NCI-H2171 treated with DMSO at 0.1 percent for 48 hours (cell line): Measurements from ENCODE around the gene WFDC5.
"Not testable (repeated sequence)": the region's sequence is repeated elsewhere in the genome, so short reads cannot be mapped to it uniquely, and the experiment has no call there.

ENCODE experiments used
- DNase-seq: peaks from one replicate; lab custom pipeline; 2025; lab: John Stamatoyannopoulos, UW

Gene WFDC5

GRCh38 chr20:45087814-45088213 lies 27.2 kb downstream of the WFDC5 start:
- no peak for DNase-seq

GRCh38 chr20:45087097-45087790 lies 27.7 kb downstream of the WFDC5 start:
- DNase-seq, result no peak

- no peak for DNase-seq
Observed at GRCh38 chr20:45085867-45086266, 29.1 kb downstream of the WFDC5 start.

- DNase-seq, result no peak
Observed at GRCh38 chr20:45085289-45085688, 29.7 kb downstream of the WFDC5 start.

- no peak for DNase-seq
Observed at GRCh38 chr20:45083127-45083526, 31.8 kb downstream of the WFDC5 start.

GRCh38 chr20:45082468-45082867 lies 32.5 kb downstream of the WFDC5 start:
- no peak for DNase-seq

GRCh38 chr20:45080867-45081624 lies 33.9 kb downstream of the WFDC5 start:
- peak; percentile 16 for DNase-seq

GRCh38 chr20:45077559-45077958 lies 37.4 kb downstream of the WFDC5 start:
- no peak for DNase-seq

- no peak for DNase-seq
Observed at GRCh38 chr20:45073221-45073620, 41.8 kb downstream of the WFDC5 start.

- DNase-seq, result no peak
Observed at GRCh38 chr20:45072066-45072465, 42.9 kb downstream of the WFDC5 start.

- DNase-seq, result no peak
Observed at GRCh38 chr20:45070932-45071632, 43.9 kb downstream of the WFDC5 start.

GRCh38 chr20:45069261-45069660 lies 45.7 kb downstream of the WFDC5 start:
- DNase-seq, result no peak

- DNase-seq, result no peak
Observed at GRCh38 chr20:45067558-45067957, 47.4 kb downstream of the WFDC5 start.

GRCh38 chr20:45067087-45067486 lies 47.9 kb downstream of the WFDC5 start:
- DNase-seq, result no peak

GRCh38 chr20:45066372-45066771 lies 48.6 kb downstream of the WFDC5 start:
- DNase-seq, result no peak

- no peak for DNase-seq
Observed at GRCh38 chr20:45064812-45065211, 50.2 kb downstream of the WFDC5 start.

- not testable (repeated sequence) for DNase-seq
Observed at GRCh38 chr20:45063107-45063506, 51.9 kb downstream of the WFDC5 start.

GRCh38 chr20:45061244-45061643 lies 53.7 kb downstream of the WFDC5 start:
- no peak for DNase-seq

- DNase-seq, result no peak
Observed at GRCh38 chr20:45060294-45060693, 54.7 kb downstream of the WFDC5 start.
